Measurements from ENCODE around the gene CYP27B1. TPM values are rescaled to one million over a fixed set of nuclear protein-coding genes. Genes with fewer than 3 reads are reported as not detected.
"Not testable (repeated sequence)": the region's sequence is repeated elsewhere in the genome, so short reads cannot be mapped to it uniquely, and the experiment has no call there.

The CYP27B1 gene
- polyA plus RNA-seq, 3 donors: 3.0 to 4.2 TPM; not detected in 1

- 90 to 98% (median 97%) methylated on average over 1 of the region's 1 CpG for WGBS, 3 donors
- H3K27ac ChIP-seq (ENCODE audit: low read depth, low read length): no peak overlapping the region
Measured at GRCh38 chr12:57796996-57797395, 30.1 kb upstream of the CYP27B1 start.

- 91 to 94% (median 92%) methylated on average over 6 of the region's 6 CpGs for WGBS, 3 donors
- no peak overlapping the region for H3K27ac ChIP-seq (ENCODE audit: low read depth, low read length)
Measured at GRCh38 chr12:57795354-57795753, 28.5 kb upstream of the CYP27B1 start.

- H3K27ac ChIP-seq (ENCODE audit: low read depth, low read length): no peak overlapping the region
- WGBS, 3 donors: 38 to 59% (median 58%) methylated on average over 1 of the region's 1 CpG
Measured at GRCh38 chr12:57793920-57794319, 27.0 kb upstream of the CYP27B1 start.

- 81 to 92% (median 91%) methylated on average over 11 of the region's 11 CpGs for WGBS, 3 donors
- no peak overlapping the region for H3K27ac ChIP-seq (ENCODE audit: low read depth, low read length)
Measured at GRCh38 chr12:57783861-57784260, 17.0 kb upstream of the CYP27B1 start.

- WGBS, 3 donors: 69 to 87% (median 84%) methylated on average over 12 of the region's 12 CpGs
- no peak overlapping the region for H3K27ac ChIP-seq (ENCODE audit: low read depth, low read length)
Measured at GRCh38 chr12:57783466-57783801, 16.6 kb upstream of the CYP27B1 start.

- WGBS, 3 donors: 0 to 2% (median 1%) methylated on average over 45 of the region's 45 CpGs
- H3K27ac ChIP-seq (ENCODE audit: low read depth, low read length): no peak within 1 kb of the TSS
Measured at GRCh38 chr12:57782608-57783465, 16.0 kb upstream of the CYP27B1 start, which contains the start of gene TSFM. TSS of gene TSFM (plus strand) at chr12:57782787. CDS start at chr12:57782802, 15 bp downstream.

- 6 to 26% (median 21%) methylated on average over 4 of the region's 4 CpGs for WGBS, 3 donors
- no peak overlapping the region for H3K27ac ChIP-seq (ENCODE audit: low read depth, low read length)
Measured at GRCh38 chr12:57782243-57782607, 15.3 kb upstream of the CYP27B1 start.

GRCh38 chr12:57781801-57782200, 14.9 kb upstream of the CYP27B1 start:
- 47 to 71% (median 62%) methylated on average over 2 of the region's 2 CpGs for WGBS, 3 donors
- H3K27ac ChIP-seq (ENCODE audit: low read depth, low read length): no peak overlapping the region

- no peak overlapping the region for H3K27ac ChIP-seq (ENCODE audit: low read depth, low read length)
- 78 to 98% (median 83%) methylated on average over 3 of the region's 3 CpGs for WGBS, 3 donors
Measured at GRCh38 chr12:57781244-57781643, 14.4 kb upstream of the CYP27B1 start.

- no peak overlapping the region for H3K27ac ChIP-seq (ENCODE audit: low read depth, low read length)
- 86 to 87% (median 86%) methylated on average over 4 of the region's 4 CpGs for WGBS, 3 donors
Measured at GRCh38 chr12:57780284-57780897, 13.5 kb upstream of the CYP27B1 start.

GRCh38 chr12:57779736-57780135, 12.9 kb upstream of the CYP27B1 start:
- no peak overlapping the region for H3K27ac ChIP-seq (ENCODE audit: low read depth, low read length)
- 45 to 76% (median 59%) methylated on average over 1 of the region's 1 CpG for WGBS, 3 donors

- no peak overlapping the region for H3K27ac ChIP-seq (ENCODE audit: low read depth, low read length)
- 92 to 94% (median 92%) methylated on average over 7 of the region's 7 CpGs for WGBS, 3 donors
Measured at GRCh38 chr12:57777911-57778310, 11.0 kb upstream of the CYP27B1 start.

- no peak overlapping the region for H3K27ac ChIP-seq (ENCODE audit: low read depth, low read length)
- 86 to 93% (median 90%) methylated on average over 7 of the region's 7 CpGs for WGBS, 3 donors
Measured at GRCh38 chr12:57777367-57777766, 10.5 kb upstream of the CYP27B1 start.

- 86 to 89% (median 86%) methylated on average over 2 of the region's 2 CpGs for WGBS, 3 donors
- H3K27ac ChIP-seq (ENCODE audit: low read depth, low read length): no peak overlapping the region
Measured at GRCh38 chr12:57776247-57776587, 9.3 kb upstream of the CYP27B1 start.

- WGBS, 3 donors: 73 to 85% (median 78%) methylated on average over 4 of the region's 4 CpGs
- H3K27ac ChIP-seq (ENCODE audit: low read depth, low read length): no peak overlapping the region
Measured at GRCh38 chr12:57775563-57776246, 8.8 kb upstream of the CYP27B1 start.

GRCh38 chr12:57775044-57775443, 8.2 kb upstream of the CYP27B1 start:
- no peak overlapping the region for H3K27ac ChIP-seq (ENCODE audit: low read depth, low read length)
- 81 to 85% (median 81%) methylated on average over 3 of the region's 3 CpGs for WGBS, 3 donors

- 91 to 95% (median 92%) methylated on average over 11 of the region's 11 CpGs for WGBS, 3 donors
Measured at GRCh38 chr12:57774634-57775033, 7.8 kb upstream of the CYP27B1 start.

GRCh38 chr12:57772429-57773322, 5.8 kb upstream of the CYP27B1 start, which contains the start of gene EEF1AKMT3:
TSS of gene EEF1AKMT3 (plus strand) at chr12:57772614. CDS start at chr12:57772725, 111 bp downstream.
- WGBS, 3 donors: 2 to 3% (median 2%) methylated on average over 67 of the region's 67 CpGs
- peak within 1 kb of the TSS; percentile 59 for H3K27ac ChIP-seq (ENCODE audit: low read depth, low read length)

More at GRCh38 chr12:57774634-57775033, 7.8 kb upstream of the CYP27B1 start:
- not testable (repeated sequence) for H3K27ac ChIP-seq (ENCODE audit: low read depth, low read length)
